HTR-8/SVneo (cell line): ENCODE data around the gene PRR19.
A peak's percentile ranks its signal among the peaks of the same experiment; 100 is the strongest.

Experiments
- DNase-seq: peaks from one replicate; pipeline ENCODE4 v3.0.0; 2011; ENCODE audit warnings: low spot score, mixed read lengths; ENCODE audit not compliant: insufficient read length
- FAIRE-seq: peaks from 2 replicates; lab custom pipeline; 2011; peaks lifted over from hg19 to GRCh38; lab: Jason Lieb, UNC

PRR19 gene

GRCh38 chr19:42270346-42271044, 31.4 kb upstream of the PRR19 start:
- DNase-seq (no peak), FAIRE-seq (no peak)

- peak; percentile 58 for FAIRE-seq
- no peak for DNase-seq
Observed at GRCh38 chr19:42271045-42271419, 30.9 kb upstream of the PRR19 start.

GRCh38 chr19:42271861-42272534, 29.9 kb upstream of the PRR19 start:
- FAIRE-seq (no peak), DNase-seq (no peak)

- DNase-seq (no peak), FAIRE-seq (no peak)
Observed at GRCh38 chr19:42272535-42272897, 29.4 kb upstream of the PRR19 start.

GRCh38 chr19:42272989-42273406, 28.9 kb upstream of the PRR19 start:
- DNase-seq (no peak), FAIRE-seq (no peak)

GRCh38 chr19:42273407-42274064, 28.4 kb upstream of the PRR19 start:
- DNase-seq, result no peak
- peak; percentile 36 for FAIRE-seq

- FAIRE-seq, result no peak
- no peak for DNase-seq
Observed at GRCh38 chr19:42274065-42274682, 27.8 kb upstream of the PRR19 start.

- FAIRE-seq (peak; percentile 16), DNase-seq (no peak)
Observed at GRCh38 chr19:42275103-42275502, 26.8 kb upstream of the PRR19 start.

GRCh38 chr19:42275517-42275916, 26.4 kb upstream of the PRR19 start:
- DNase-seq, result no peak
- FAIRE-seq, result no peak

GRCh38 chr19:42276284-42276683, 25.6 kb upstream of the PRR19 start:
- DNase-seq, result no peak
- no peak for FAIRE-seq

- DNase-seq, result no peak
- no peak for FAIRE-seq
Observed at GRCh38 chr19:42276821-42277220, 25.1 kb upstream of the PRR19 start.

GRCh38 chr19:42277821-42278451, 24.0 kb upstream of the PRR19 start:
- FAIRE-seq (peak; percentile 36), DNase-seq (no peak)

- no peak for FAIRE-seq
Observed at GRCh38 chr19:42278452-42279154, 23.3 kb upstream of the PRR19 start.

GRCh38 chr19:42279155-42279901, 22.6 kb upstream of the PRR19 start:
- FAIRE-seq (peak; percentile 42), DNase-seq (no peak)

More at GRCh38 chr19:42278452-42279154, 23.3 kb upstream of the PRR19 start:
- DNase-seq, result no peak

GRCh38 chr19:42279902-42280814, 21.8 kb upstream of the PRR19 start:
- FAIRE-seq, result peak; percentile 95

GRCh38 chr19:42280815-42281145, 21.2 kb upstream of the PRR19 start:
- FAIRE-seq, result no peak

More at GRCh38 chr19:42279902-42280814, 21.8 kb upstream of the PRR19 start:
- DNase-seq, result peak; percentile 96

GRCh38 chr19:42281146-42281826, 20.6 kb upstream of the PRR19 start:
- FAIRE-seq (no peak), DNase-seq (no peak)

More at GRCh38 chr19:42280815-42281145, 21.2 kb upstream of the PRR19 start:
- DNase-seq, result no peak
